GM12878 (cell line): ENCODE results near the gene C2CD5. TPM values are rescaled to one million over a fixed set of nuclear protein-coding genes. Genes with fewer than 3 reads are reported as not detected.
A peak's percentile ranks its signal among the peaks of the same experiment; 100 is the strongest.

Source experiments
- ATAC-seq: fragments of 200-7000 bp; cut with Tn5 transposase; 3 replicates; pipeline ENCODE4 v1.9.1; 2020; ENCODE audit warnings: mild to moderate bottlenecking, moderate library complexity
- BruUV-seq: library from RNA; stranded (reverse); fragments of 400-500 nt; replicated peaks from 2 replicates; lab custom pipeline; 2021; lab: Mats Ljungman, UMichigan
- CTCF ChIA-PET: fragments of 300-600 bp; sonication (Branson Sonifier 250); formaldehyde crosslinking; extraction: SDS; loops from one replicate; lab custom pipeline; 2021; ENCODE audit warnings: inconsistent platforms; lab: Yijun Ruan, JAX
- POLR2A ChIA-PET: fragments of 350-600 bp; formaldehyde crosslinking; extraction: SDS; loops from one replicate; lab custom pipeline; 2021; ENCODE audit warnings: inconsistent platforms; lab: Charles Lee
- RAD21 ChIA-PET: fragments of 300-600 bp; sonication (Branson Sonifier 250); formaldehyde crosslinking; loops from one replicate; lab custom pipeline; 2023; ENCODE audit warnings: antibody characterized with exemption; ENCODE audit not compliant: unreplicated experiment; lab: Charles Lee
- SMC1A ChIA-PET: fragments of 300-600 bp; sonication (Branson Sonifier 250); formaldehyde crosslinking; loops from one replicate; lab custom pipeline; 2023; ENCODE audit not compliant: unreplicated experiment, uncharacterized antibody; lab: Charles Lee
- DNase-seq: peaks from one replicate; pipeline ENCODE4 v3.0.0-alpha.2; 2011; ENCODE audit warnings: low read depth, low spot score
- FAIRE-seq: peaks from 3 replicates; lab custom pipeline; 2011; peaks lifted over from hg19 to GRCh38; lab: Jason Lieb, UNC
- H2AFZ ChIP-seq: 2 replicates; pipeline ENCODE4 v1.6.0; 2011; ENCODE audit warnings: low read depth, low read length, control low read depth; ENCODE audit not compliant: control insufficient read depth
- H3K27ac ChIP-seq: 2 replicates; pipeline ENCODE4 v1.5.1; 2011; ENCODE audit warnings: control low read depth; ENCODE audit not compliant: control insufficient read depth, insufficient read depth
- H3K27me3 ChIP-seq, 2 experiments: replicated peaks in 1 of 2; 2 replicates each; pipeline versions ENCODE4 v1.6.0 to v1.6.1; 2011; ENCODE audit warnings: low read length in 1 of 2; ENCODE audit not compliant: control insufficient read depth in 2 of 2, insufficient read depth in 2 of 2
- H3K36me3 ChIP-seq, 2 experiments: 2 replicates each; pipeline ENCODE4 v1.5.1; 2011; ENCODE audit warnings: low read length in 1 of 2; ENCODE audit not compliant: control insufficient read depth in 2 of 2, insufficient read depth in 2 of 2
- H3K4me1 ChIP-seq: 2 replicates; pipeline ENCODE4 v1.6.1; 2011; ENCODE audit warnings: mild to moderate bottlenecking, low read length, moderate library complexity, mixed read lengths; ENCODE audit not compliant: control insufficient read depth, insufficient read depth
- H3K4me2 ChIP-seq: 2 replicates; pipeline ENCODE4 v1.6.0; 2011; ENCODE audit warnings: control low read depth; ENCODE audit not compliant: control insufficient read depth, insufficient read depth
- H3K4me3 ChIP-seq: fragments of 200-600 bp; sonication (generic); 2 replicates; pipeline ENCODE4 v1.5.1; 2016
- H3K79me2 ChIP-seq: 2 replicates; pipeline ENCODE4 v1.6.0; 2011; ENCODE audit warnings: low read length; ENCODE audit not compliant: control insufficient read depth, insufficient read depth
- H3K9ac ChIP-seq: 2 replicates; pipeline ENCODE4 v1.8.0; 2011; ENCODE audit warnings: low read length, control low read depth, mixed read lengths; ENCODE audit not compliant: control insufficient read depth, insufficient read depth
- H3K9me3 ChIP-seq: replicated peaks from 3 replicates; pipeline ENCODE4 v1.5.1; 2011; ENCODE audit warnings: mild to moderate bottlenecking, low read length; ENCODE audit not compliant: control insufficient read depth, insufficient read depth
- H4K20me1 ChIP-seq: 2 replicates; pipeline ENCODE4 v1.6.0; 2011; ENCODE audit not compliant: control insufficient read depth, insufficient read depth
- CBFB ChIP-seq: IDR thresholded peaks from 2 replicates; pipeline ENCODE4 v1.6.1; 2016; ENCODE audit warnings: antibody characterized with exemption, low read depth
- CREM ChIP-seq: IDR thresholded peaks from 2 replicates; pipeline ENCODE4 v1.6.1; 2014; ENCODE audit warnings: antibody characterized with exemption, low read depth
- CTCF ChIP-seq, 3 experiments: IDR thresholded peaks in 2 of 3; conservative IDR thresholded peaks in 1 of 3; 2 replicates each; pipeline ENCODE4 v1.5.1; 2011; ENCODE audit warnings: low read depth in 3 of 3, low read length in 3 of 3, mild to moderate bottlenecking in 3 of 3, control low read depth in 2 of 3, moderate library complexity in 2 of 3, inconsistent platforms in 1 of 3, mixed read lengths in 1 of 3; ENCODE audit not compliant: control insufficient read depth in 2 of 3, insufficient read depth in 1 of 3; ENCODE audit errors: extremely low read depth in 1 of 3
- MEF2A ChIP-seq: IDR thresholded peaks from 2 replicates; pipeline ENCODE4 v1.6.1; 2011; ENCODE audit warnings: low read depth, mild to moderate bottlenecking, low read length, moderate library complexity; ENCODE audit not compliant: insufficient read depth
- MEF2B ChIP-seq: fragments of 450-650 bp; IDR thresholded peaks from 2 replicates; pipeline ENCODE4 v1.6.1; 2018; ENCODE audit warnings: mild to moderate bottlenecking, moderate library complexity; ENCODE audit not compliant: partially characterized antibody, poor library complexity, severe bottlenecking
- MLLT1 ChIP-seq: fragments of 450-650 bp; IDR thresholded peaks from 2 replicates; pipeline ENCODE4 v1.6.1; 2016; ENCODE audit warnings: mild to moderate bottlenecking
- MTA2 ChIP-seq: fragments of 450-650 bp; IDR thresholded peaks from 2 replicates; pipeline ENCODE4 v1.6.1; 2016; ENCODE audit warnings: low read depth, mild to moderate bottlenecking, moderate library complexity
- NFXL1 ChIP-seq: fragments of 450-650 bp; IDR thresholded peaks from 2 replicates; pipeline ENCODE4 v1.6.1; 2017; ENCODE audit warnings: antibody characterized with exemption, mild to moderate bottlenecking, borderline replicate concordance
- RAD21 ChIP-seq: IDR thresholded peaks from 2 replicates; pipeline ENCODE4 v1.6.1; 2011; ENCODE audit warnings: mild to moderate bottlenecking, low read depth, low read length, moderate library complexity; ENCODE audit not compliant: insufficient read depth
- SMC3 ChIP-seq: IDR thresholded peaks from 2 replicates; pipeline ENCODE4 v1.6.1; 2011; ENCODE audit warnings: low read length, improper control_type of control experiment, borderline replicate concordance
- WGBS: methylation state at CpG from one replicate; pipeline ENCODE4 v1.1.6; 2016; ENCODE audit warnings: low lambda C conversion rate; ENCODE audit not compliant: insufficient replicate concordance, insufficient coverage; ENCODE audit errors: missing lambda C conversion rate; 5-methylcytosine and 5-hydroxymethylcytosine counted together
- in situ Hi-C: fragments of 300-500 bp; cut with MboI; formaldehyde crosslinking; loops from 9 replicates; pipeline ENCODE4 v1.14.3; 2018; ENCODE audit warnings: mixed read lengths
- intact Hi-C: fragments of 100-400 bp; cut with micrococcal nuclease; formaldehyde crosslinking; loops from one replicate; pipeline ENCODE4 v1.14.2; 2022; ENCODE audit not compliant: unreplicated experiment
- polyA plus RNA-seq, 11 experiments: library from polyadenylated mRNA; depleted of rRNA in 4 of 11; unstranded in 6 of 11; stranded (reverse) in 5 of 11; fragments of >200 nt; fragmentation: Nextera tagmentation in 4 of 11; fragmentation: Illumina TruSeq in 1 of 11; extraction: Ambion mirVana in 4 of 11; extraction: Trizol in 1 of 11; gene quantifications; 1 replicate in 1 of 11; 2 replicates in 10 of 11; pipeline versions ENCODE4 v1.2.1 to v1.2.3, GENCODE V29; 2011 to 2016; ENCODE audit warnings: inconsistent platforms in 2 of 11, missing spikeins in 2 of 11, low read depth in 1 of 11
- total RNA-seq, 4 experiments: library from RNA; depleted of rRNA in 3 of 4; stranded (reverse); fragments of >200 nt in 3 of 4; fragmentation: Illumina TruSeq in 1 of 4; extraction: Trizol in 1 of 4; gene quantifications; 2 replicates each; pipeline versions ENCODE4 v1.2.1 to v1.2.3, GENCODE V29; 2013 to 2021

Gene C2CD5
- total and polyA plus RNA-seq, 10 of the 15 experiments (the other 5 are each of a cell fraction or from before 2014, with no cell fraction given) = 7.7 to 55.0 (median 27.0) TPM

GRCh38 chr12:22529281-22530060, 14.9 kb downstream of the C2CD5 start:
- ChIA-PET SMC1A (interaction anchor here (0.6 to 4.8 kb wide), 15 partner anchors 10 to 1400 kb away, joined by 3 to 33 read pairs (median 3); partner anchors contain the start of gene C2CD5), POLR2A (no interaction called here), CTCF (interaction anchor here (0.6 to 3.8 kb wide), 25 partner anchors 8 to 328 kb away, joined by 3 to 41 read pairs (median 4); partner anchors contain the start of gene C2CD5), RAD21 (interaction anchor here (0.6 to 1.7 kb wide), 12 partner anchors 15 to 1989 kb away, joined by 3 to 10 read pairs (median 4); partner anchors contain the start of gene C2CD5)
- Histone ChIP-seq H3K9ac (no peak overlapping the region), H3K4me3 (no peak overlapping the region), H2AFZ (no peak overlapping the region), H4K20me1 (no peaks in the 10 kb centered on the region), H3K27me3 (no peaks in the 10 kb centered on the region), H3K36me3 (peaks cover 0 to 4% of the 10 kb centered on the region in 2 experiments; a peak in 2 of 4 replicates), H3K4me1 (no peaks in the 10 kb centered on the region), H3K27ac (no peak overlapping the region), H3K9me3 (no peaks in the 10 kb centered on the region; the same call in 1 of the 3 replicates), H3K79me2 (no peaks in the 10 kb centered on the region; the same call in 1 of the 2 replicates), H3K4me2 (no peak overlapping the region)
- in situ Hi-C loops = no loop called here
- intact Hi-C loops = loop anchor here (2.0 kb wide), 1 partner anchor 103 kb away; no protein-coding TSS in a partner anchor
- no peak for FAIRE-seq
- DNase-seq = no peak
- WGBS = 89% methylated on average over 3 of the region's 3 CpGs
- no peak for TF ChIP-seq MTA2
- peak; percentile 68; the same call in 1 of the 2 replicates for TF ChIP-seq MEF2A
- TF ChIP-seq MEF2B = peak; percentile 71
- TF ChIP-seq CTCF (IDR thresholded peaks at IDR 0.05 in 2 of 3, conservative IDR thresholded peaks at IDR 0.05 in 1 of 3; ENCODE audit: control insufficient read depth in 2 of 3, extremely low read depth in 1 of 3, insufficient read depth in 1 of 3, low read depth in 3 of 3, low read length in 3 of 3) = peak; percentile 38 to 53 (median 45); a peak in 4 of 6 replicates
- peak; percentile 44; the same call in 1 of the 2 replicates for TF ChIP-seq SMC3
- TF ChIP-seq CBFB = no peak
- TF ChIP-seq CREM = no peak
- TF ChIP-seq MLLT1 = no peak
- TF ChIP-seq NFXL1 = no peak
- TF ChIP-seq RAD21 = peak; percentile 30; the same call in 1 of the 2 replicates
- BruUV-seq = no TSS peak
- peak; percentile 90 for ATAC-seq
